GM13976 (cell line): ENCODE measurements around the gene TIGD3.
A peak's percentile ranks its signal among the peaks of the same experiment; 100 is the strongest.

Experiments
- DNase-seq: peaks from one replicate; pipeline ENCODE4 v3.0.0; 2012; ENCODE audit warnings: low spot score
- in situ Hi-C: fragments of 300-500 bp; cut with MboI; formaldehyde crosslinking; loops from one replicate; pipeline ENCODE4 v1.12.0; 2022; ENCODE audit warnings: low sequenced_read_pairs, mixed read lengths, inconsistent platforms; ENCODE audit not compliant: unreplicated experiment
- TF ChIP-seq, protein P1 (sequence below): IDR thresholded peaks from 2 replicates; pipeline ENCODE4 v1.5.1; 2012; ENCODE audit warnings: borderline replicate concordance, mild to moderate bottlenecking; ENCODE audit not compliant: insufficient read depth; ENCODE audit errors: extremely low read depth, missing control alignments, control extremely low read depth

TIGD3 gene

DNA sequence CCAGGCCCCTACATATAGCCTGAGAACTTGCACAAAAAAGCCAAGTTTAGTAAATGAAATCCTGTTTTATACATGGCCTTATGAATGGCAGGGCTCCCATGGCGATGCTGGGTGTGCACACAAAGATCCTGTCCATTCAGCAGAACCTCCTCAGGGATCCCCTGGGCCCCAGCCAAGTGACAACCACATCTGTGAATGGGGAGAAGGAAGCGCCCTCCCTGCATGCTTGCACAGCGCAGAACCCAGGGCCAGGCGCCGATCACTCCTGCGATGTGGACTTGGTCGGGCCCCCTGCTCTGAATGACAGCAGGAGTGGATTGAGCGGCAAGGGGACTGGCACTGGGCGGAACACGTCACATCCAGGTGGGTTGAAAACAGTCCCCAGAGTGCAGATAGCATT, 44.3 kb upstream of the TIGD3 start:
- DNase-seq: no peak
- in situ Hi-C loops: no loop called here
- TF ChIP-seq, protein P1, sequence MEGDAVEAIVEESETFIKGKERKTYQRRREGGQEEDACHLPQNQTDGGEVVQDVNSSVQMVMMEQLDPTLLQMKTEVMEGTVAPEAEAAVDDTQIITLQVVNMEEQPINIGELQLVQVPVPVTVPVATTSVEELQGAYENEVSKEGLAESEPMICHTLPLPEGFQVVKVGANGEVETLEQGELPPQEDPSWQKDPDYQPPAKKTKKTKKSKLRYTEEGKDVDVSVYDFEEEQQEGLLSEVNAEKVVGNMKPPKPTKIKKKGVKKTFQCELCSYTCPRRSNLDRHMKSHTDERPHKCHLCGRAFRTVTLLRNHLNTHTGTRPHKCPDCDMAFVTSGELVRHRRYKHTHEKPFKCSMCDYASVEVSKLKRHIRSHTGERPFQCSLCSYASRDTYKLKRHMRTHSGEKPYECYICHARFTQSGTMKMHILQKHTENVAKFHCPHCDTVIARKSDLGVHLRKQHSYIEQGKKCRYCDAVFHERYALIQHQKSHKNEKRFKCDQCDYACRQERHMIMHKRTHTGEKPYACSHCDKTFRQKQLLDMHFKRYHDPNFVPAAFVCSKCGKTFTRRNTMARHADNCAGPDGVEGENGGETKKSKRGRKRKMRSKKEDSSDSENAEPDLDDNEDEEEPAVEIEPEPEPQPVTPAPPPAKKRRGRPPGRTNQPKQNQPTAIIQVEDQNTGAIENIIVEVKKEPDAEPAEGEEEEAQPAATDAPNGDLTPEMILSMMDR: no peak

DNA sequence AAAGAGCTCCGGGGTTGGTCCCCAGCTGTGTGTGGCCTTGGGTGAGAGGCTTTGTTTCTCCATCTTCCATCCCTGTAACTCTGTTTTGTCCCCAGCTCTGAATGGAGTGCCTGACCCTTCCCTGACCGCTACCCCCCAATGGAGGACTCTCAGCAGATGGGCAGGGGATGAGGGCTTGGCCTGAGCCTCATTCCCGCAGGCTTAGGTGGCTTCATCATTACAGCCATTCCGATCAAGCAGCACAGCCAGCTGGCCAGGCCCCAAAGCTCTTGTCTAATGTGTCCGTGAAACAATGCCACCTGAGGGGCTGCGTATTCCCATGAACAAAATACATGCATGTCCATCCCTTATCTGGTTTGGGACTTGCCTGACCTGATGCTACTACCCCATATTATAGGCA, 43.8 kb upstream of the TIGD3 start:
- no peak for DNase-seq
- TF ChIP-seq, protein P1: no peak
- in situ Hi-C loops: no loop called here

DNA sequence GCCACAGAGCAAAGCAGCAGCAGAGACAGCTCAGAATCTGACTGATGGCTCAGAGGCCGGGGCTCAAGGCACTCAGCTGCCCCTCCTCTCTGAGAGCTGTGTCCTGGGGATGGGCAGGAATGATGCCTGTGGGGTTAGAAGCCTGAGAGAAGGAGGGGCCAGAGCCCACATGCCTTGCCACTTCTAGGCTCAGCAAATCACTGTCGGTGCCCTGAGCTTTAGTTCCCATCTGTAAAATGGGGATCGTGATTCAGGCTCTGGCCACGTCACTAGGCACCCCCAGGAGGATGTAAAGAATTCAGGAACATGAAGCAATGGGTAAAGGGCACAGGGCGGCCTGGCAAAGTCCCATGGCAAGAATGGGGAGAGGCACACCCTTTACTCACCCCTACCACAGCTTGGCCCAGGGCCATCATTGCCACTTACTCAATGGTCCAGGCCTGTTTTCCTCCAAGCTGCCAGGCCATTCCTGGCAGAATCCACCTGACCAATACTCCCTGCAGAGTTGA, 43.3 kb upstream of the TIGD3 start:
- TF ChIP-seq, protein P1: no peak
- DNase-seq: no peak
- in situ Hi-C loops: no loop called here

DNA sequence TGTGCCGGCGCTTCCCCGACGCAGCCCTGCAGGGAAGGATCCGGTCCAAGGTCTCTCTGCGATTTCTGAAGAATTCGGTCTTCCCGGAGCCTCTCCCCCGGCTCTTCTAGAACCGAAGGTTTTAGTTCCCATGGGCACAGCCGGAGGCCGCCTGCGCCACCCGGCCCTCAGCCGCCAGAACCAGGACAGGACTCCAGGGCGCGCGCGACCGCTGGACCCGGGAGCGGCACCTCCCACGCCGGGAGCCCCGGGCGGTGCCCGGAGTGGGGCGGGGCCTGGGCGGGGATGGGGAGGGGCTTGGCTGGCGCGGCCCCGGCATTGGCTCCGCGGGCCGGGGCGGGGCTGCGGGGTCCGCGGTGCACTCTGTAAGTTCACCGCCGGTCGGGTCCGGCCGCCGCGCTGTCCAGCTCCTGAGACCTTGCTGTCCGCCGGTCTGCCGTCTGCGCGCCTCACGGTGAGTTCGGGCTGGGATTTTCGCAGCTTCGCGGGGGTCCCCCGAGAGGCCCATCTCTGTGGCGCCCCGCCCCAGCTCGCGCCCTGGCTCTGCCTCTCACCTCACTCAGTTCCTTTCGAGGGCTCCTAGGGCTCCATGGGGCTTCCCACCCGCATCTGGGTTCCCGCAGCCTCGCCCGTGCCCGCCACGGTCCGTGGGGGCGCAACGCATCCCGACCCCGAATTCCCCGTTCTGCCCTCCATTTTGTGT, 39.9 kb upstream of the TIGD3 start, which contains the start of gene CDC42EP2:
Gene CDC42EP2 (plus strand): TSS at position 366 of the 703 bp plus-strand sequence. CDS start 6,033 bp downstream, outside the sequence.
- TF ChIP-seq, protein P1: no peak

DNA sequence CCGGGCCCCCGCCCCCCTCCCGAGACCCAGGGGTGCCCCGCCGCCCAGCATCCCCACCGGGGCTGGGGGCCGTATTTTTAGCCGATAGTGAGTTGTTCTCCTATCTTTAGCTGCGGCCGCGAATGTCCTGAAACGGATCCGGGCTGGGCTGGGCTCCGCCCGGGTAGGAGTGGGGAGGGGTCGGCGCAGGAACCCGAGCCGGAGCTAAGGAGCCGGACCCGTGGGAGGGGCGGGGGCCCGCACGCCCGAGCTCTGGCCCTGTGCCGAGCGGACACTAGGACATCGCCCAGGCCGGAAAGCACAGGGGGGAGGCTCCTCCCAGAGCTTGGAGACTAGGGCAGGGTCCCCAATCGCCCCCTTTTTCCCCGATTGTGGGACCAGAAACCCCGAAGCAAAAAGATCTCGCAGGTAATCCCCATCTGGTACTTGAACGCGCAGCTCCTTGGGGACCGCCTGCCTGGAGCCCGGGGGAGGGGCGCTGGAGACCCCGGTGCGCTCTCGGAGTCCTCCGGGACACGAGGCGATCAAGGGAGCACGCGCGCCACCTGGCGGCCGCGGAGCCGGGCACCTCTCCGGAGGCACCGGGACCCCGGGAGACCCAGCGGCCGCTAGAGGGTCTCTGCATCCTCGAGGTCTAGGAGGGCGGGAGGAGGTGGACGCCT, 39.2 kb upstream of the TIGD3 start:
- TF ChIP-seq, protein P1: peak; percentile 96
- DNase-seq: peak; percentile 89
- in situ Hi-C loops: no loop called here

More for the DNA sequence above, 39.9 kb upstream of the TIGD3 start, which contains the start of gene CDC42EP2:
- in situ Hi-C loops: no loop called here
- DNase-seq: peak; percentile 95

DNA sequence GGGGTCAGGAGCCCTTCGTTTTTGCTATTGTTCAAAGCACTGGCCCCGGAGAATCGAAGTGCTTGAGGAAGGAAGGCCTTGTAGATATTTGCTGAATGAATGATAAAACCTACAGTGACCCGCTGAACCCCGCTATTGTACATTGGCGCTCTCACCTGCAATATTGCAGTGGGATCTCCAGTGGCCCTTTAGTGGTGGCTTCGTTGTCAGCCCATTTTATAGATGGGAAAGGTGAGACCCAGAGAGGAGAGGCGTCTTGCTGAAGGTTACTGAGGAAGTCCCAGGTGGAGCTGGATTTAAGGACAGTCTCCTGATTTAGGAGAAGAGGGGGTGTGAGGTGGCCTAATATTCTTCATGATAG, 38.7 kb upstream of the TIGD3 start:
- in situ Hi-C loops: no loop called here
- TF ChIP-seq, protein P1: no peak
- no peak for DNase-seq
